Osteocyte (in vitro differentiated cells): Measurements from ENCODE around the gene SNRNP48. TPM values are rescaled to one million over a fixed set of nuclear protein-coding genes. Genes with fewer than 3 reads are reported as not detected.

ENCODE experiments used
- DNase-seq: peaks from one replicate; pipeline ENCODE4 v3.0.0; 2021; ENCODE audit warnings: mixed read lengths; ENCODE audit not compliant: unreplicated experiment; ENCODE audit errors: extremely low spot score
- H3K27ac Mint-ChIP-seq: one replicate; pipeline ENCODE4 v1.8.0; 2021; ENCODE audit warnings: mild to moderate bottlenecking, mixed read lengths; ENCODE audit not compliant: unreplicated experiment
- H3K27me3 Mint-ChIP-seq: one replicate; pipeline ENCODE4 v1.8.0; 2021; ENCODE audit warnings: mixed read lengths; ENCODE audit not compliant: unreplicated experiment
- H3K36me3 Mint-ChIP-seq: one replicate; pipeline ENCODE4 v1.8.0; 2021; ENCODE audit warnings: mixed read lengths; ENCODE audit not compliant: unreplicated experiment
- H3K4me1 Mint-ChIP-seq: one replicate; pipeline ENCODE4 v1.8.0; 2021; ENCODE audit warnings: mixed read lengths; ENCODE audit not compliant: unreplicated experiment
- H3K4me3 Mint-ChIP-seq: one replicate; pipeline ENCODE4 v1.8.0; 2021; ENCODE audit warnings: mild to moderate bottlenecking, moderate library complexity, mixed read lengths; ENCODE audit not compliant: unreplicated experiment
- H3K9me3 Mint-ChIP-seq: one replicate; pipeline ENCODE4 v1.8.0; 2021; ENCODE audit warnings: mixed read lengths; ENCODE audit not compliant: unreplicated experiment
- total RNA-seq: library from RNA; stranded (reverse); gene quantifications from 2 replicates; pipeline ENCODE4 v1.2.1, GENCODE V29; 2021
- TF ChIP-seq, protein P1 (sequence below): fragments of 200-600 bp; sonication (generic); IDR thresholded peaks from 2 replicates; pipeline ENCODE4 v1.5.0; 2021; ENCODE audit warnings: antibody characterized with exemption, mild to moderate bottlenecking, moderate library complexity

Gene SNRNP48
- total RNA-seq, 1 donor from 2014 or later, result 12.1 TPM

DNA sequence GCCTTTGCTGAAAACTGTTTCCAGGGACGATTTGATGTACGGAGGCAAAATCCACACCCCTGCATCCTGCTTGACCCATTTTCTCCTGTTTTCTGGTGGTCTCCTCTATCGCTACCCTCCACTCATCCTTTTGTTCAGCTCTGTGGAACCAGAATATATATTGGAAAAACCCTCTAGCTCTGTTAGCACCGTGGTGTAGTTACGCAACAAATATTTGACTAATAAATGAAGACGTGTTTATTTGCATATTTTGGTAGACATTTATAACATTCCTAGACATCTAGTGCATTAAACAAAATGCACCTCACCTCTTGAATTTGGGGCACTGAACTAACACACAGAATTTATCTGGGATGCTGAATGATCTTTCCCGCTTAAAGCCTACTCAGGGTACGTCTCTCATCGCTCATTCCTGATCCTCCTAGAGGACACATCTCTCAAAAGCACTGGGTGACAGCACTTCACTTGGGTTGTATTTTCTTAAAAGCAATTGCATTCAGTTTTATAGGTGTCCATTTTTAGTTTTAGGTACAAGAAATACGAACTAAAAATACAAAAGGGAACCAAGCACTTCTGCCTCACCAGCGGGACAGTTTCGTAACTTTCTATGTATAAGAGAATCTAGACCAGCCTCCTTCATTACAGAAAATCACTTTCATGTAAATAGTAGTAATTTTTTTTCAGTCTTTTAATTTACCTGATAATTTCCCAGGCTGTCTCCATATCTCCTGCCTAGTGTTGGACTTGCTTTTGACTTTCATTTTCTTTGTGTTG, 59.2 kb downstream of the SNRNP48 start:
- Mint-ChIP-seq H3K27ac (no peak overlapping the region), H3K4me1 (peaks cover 2% of the 10 kb centered on the region), H3K4me3 (no peak overlapping the region), H3K36me3 (no peaks in the 10 kb centered on the region), H3K9me3 (no peaks in the 10 kb centered on the region), H3K27me3 (peaks cover 11% of the 10 kb centered on the region)
- no peak for DNase-seq
- TF ChIP-seq, protein P1, sequence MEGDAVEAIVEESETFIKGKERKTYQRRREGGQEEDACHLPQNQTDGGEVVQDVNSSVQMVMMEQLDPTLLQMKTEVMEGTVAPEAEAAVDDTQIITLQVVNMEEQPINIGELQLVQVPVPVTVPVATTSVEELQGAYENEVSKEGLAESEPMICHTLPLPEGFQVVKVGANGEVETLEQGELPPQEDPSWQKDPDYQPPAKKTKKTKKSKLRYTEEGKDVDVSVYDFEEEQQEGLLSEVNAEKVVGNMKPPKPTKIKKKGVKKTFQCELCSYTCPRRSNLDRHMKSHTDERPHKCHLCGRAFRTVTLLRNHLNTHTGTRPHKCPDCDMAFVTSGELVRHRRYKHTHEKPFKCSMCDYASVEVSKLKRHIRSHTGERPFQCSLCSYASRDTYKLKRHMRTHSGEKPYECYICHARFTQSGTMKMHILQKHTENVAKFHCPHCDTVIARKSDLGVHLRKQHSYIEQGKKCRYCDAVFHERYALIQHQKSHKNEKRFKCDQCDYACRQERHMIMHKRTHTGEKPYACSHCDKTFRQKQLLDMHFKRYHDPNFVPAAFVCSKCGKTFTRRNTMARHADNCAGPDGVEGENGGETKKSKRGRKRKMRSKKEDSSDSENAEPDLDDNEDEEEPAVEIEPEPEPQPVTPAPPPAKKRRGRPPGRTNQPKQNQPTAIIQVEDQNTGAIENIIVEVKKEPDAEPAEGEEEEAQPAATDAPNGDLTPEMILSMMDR, result no peak

GRCh38 chr6:7650878-7651277, 60.9 kb downstream of the SNRNP48 start:
- no peak overlapping the region for H3K4me3 Mint-ChIP-seq
- no peak for DNase-seq
- H3K27ac Mint-ChIP-seq, result no peak overlapping the region
- TF ChIP-seq, protein P1, result no peak
- H3K4me1 Mint-ChIP-seq, result peaks cover 2% of the 10 kb centered on the region
- peaks cover 9% of the 10 kb centered on the region for H3K27me3 Mint-ChIP-seq
- no peaks in the 10 kb centered on the region for H3K36me3 Mint-ChIP-seq
- H3K9me3 Mint-ChIP-seq, result no peaks in the 10 kb centered on the region

- TF ChIP-seq, protein P1, result no peak
- H3K36me3 Mint-ChIP-seq, result no peaks in the 10 kb centered on the region
- no peak for DNase-seq
- H3K9me3 Mint-ChIP-seq, result no peaks in the 10 kb centered on the region
- H3K27me3 Mint-ChIP-seq, result peaks cover 17% of the 10 kb centered on the region
- H3K4me3 Mint-ChIP-seq, result no peak overlapping the region
- no peak overlapping the region for H3K27ac Mint-ChIP-seq
- no peaks in the 10 kb centered on the region for H3K4me1 Mint-ChIP-seq
Measured at GRCh38 chr6:7652957-7653356, 63.0 kb downstream of the SNRNP48 start.

- no peak for DNase-seq
- Mint-ChIP-seq H3K4me1 (no peaks in the 10 kb centered on the region), H3K4me3 (no peak overlapping the region), H3K27me3 (peaks cover 14% of the 10 kb centered on the region), H3K27ac (no peak overlapping the region), H3K9me3 (no peaks in the 10 kb centered on the region), H3K36me3 (no peaks in the 10 kb centered on the region)
- TF ChIP-seq, protein P1, result no peak
Measured at GRCh38 chr6:7656355-7656754, 66.4 kb downstream of the SNRNP48 start.

DNA sequence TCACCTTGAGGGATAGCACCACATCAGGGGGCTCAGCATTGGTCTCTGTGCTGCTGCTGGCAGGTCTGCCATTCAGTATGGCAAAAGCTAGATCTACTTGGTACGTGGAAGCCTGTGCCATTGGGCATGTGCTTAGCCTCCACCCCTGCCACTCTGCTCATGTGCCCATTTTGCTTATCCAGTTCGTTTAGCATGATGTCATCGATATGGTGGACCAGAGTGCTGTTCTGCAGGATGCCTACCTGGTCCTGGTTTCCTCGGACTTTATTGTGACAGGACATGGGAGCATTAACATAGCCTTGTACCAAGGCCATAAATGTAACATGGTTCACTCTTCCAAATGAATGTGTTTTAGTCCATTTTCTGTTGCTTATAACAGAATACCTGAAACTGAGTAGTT, 68.5 kb downstream of the SNRNP48 start:
- TF ChIP-seq, protein P1, result no peak
- no peaks in the 10 kb centered on the region for H3K36me3 Mint-ChIP-seq
- no peaks in the 10 kb centered on the region for H3K4me1 Mint-ChIP-seq
- H3K9me3 Mint-ChIP-seq, result no peaks in the 10 kb centered on the region
- no peak overlapping the region for H3K27ac Mint-ChIP-seq
- H3K27me3 Mint-ChIP-seq, result peaks cover 28% of the 10 kb centered on the region
- no peak overlapping the region for H3K4me3 Mint-ChIP-seq
- DNase-seq, result no peak
